Natural killer cell (primary cell): ENCODE data around the gene ZNF471. TPM values are rescaled to one million over a fixed set of nuclear protein-coding genes. Genes with fewer than 3 reads are reported as not detected.

Experiments used
- ATAC-seq, 3 donors: fragments of 150-1000 bp in 2 of 3; fragments of 200-7000 bp in 1 of 3; cut with Tn5 transposase; 1 replicate in 1 of 3; 2 replicates in 2 of 3; pipeline ENCODE4 v1.10.0; 2021; ENCODE audit warnings: mild to moderate bottlenecking in 2 of 3, moderate library complexity in 2 of 3
- DNase-seq, 2 donors: peaks; one replicate each; pipeline versions ENCODE4 v3.0.0 to v3.0.0-alpha.2; 2013 to 2021; ENCODE audit warnings: mixed read lengths in 1 of 2
- H3K27ac ChIP-seq: one replicate; pipeline ENCODE4 v1.5.1; 2013; ENCODE audit warnings: mild to moderate bottlenecking, low read length
- H3K27me3 ChIP-seq: one replicate; pipeline ENCODE4 v1.6.1; 2013; ENCODE audit warnings: low read length; ENCODE audit not compliant: control insufficient read depth, insufficient read depth
- H3K36me3 ChIP-seq: one replicate; pipeline ENCODE4 v1.6.1; 2013; ENCODE audit warnings: low read length; ENCODE audit not compliant: control insufficient read depth, insufficient read depth
- H3K4me1 ChIP-seq: one replicate; pipeline ENCODE4 v1.6.1; 2013; ENCODE audit warnings: low read length; ENCODE audit not compliant: control insufficient read depth, insufficient read depth
- H3K4me3 ChIP-seq: one replicate; pipeline ENCODE4 v1.5.1; 2013; ENCODE audit warnings: low read length
- H3K9me3 ChIP-seq: one replicate; pipeline ENCODE4 v1.6.1; 2013; ENCODE audit warnings: low read length; ENCODE audit not compliant: control insufficient read depth, insufficient read depth
- H3K27ac Mint-ChIP-seq, 2 donors: one replicate each; pipeline ENCODE4 v1.8.0; 2022; ENCODE audit warnings: mild to moderate bottlenecking in 2 of 2, mixed read lengths in 2 of 2, moderate library complexity in 1 of 2
- H3K27me3 Mint-ChIP-seq, 2 donors: one replicate each; pipeline ENCODE4 v1.8.0; 2022; ENCODE audit warnings: low read depth in 2 of 2, mixed read lengths in 2 of 2
- H3K36me3 Mint-ChIP-seq: one replicate; pipeline ENCODE4 v1.8.0; 2022; ENCODE audit warnings: mixed read lengths
- H3K4me1 Mint-ChIP-seq, 2 donors: one replicate each; pipeline ENCODE4 v1.8.0; 2022; ENCODE audit warnings: mixed read lengths in 2 of 2
- H3K4me3 Mint-ChIP-seq: one replicate; pipeline ENCODE4 v1.8.0; 2022; ENCODE audit warnings: mild to moderate bottlenecking, moderate library complexity, mixed read lengths
- H3K9me3 Mint-ChIP-seq, 2 donors: one replicate each; pipeline ENCODE4 v1.8.0; 2022; ENCODE audit warnings: mixed read lengths in 2 of 2
- CTCF ChIP-seq: fragments of 200-600 bp; IDR thresholded peaks from one replicate; pipeline ENCODE4 v1.8.0; 2022; ENCODE audit warnings: antibody characterized with exemption
- WGBS: methylation state at CpG from one replicate; pipeline ENCODE4 v1.1.7; 2013; ENCODE audit warnings: missing lambda C conversion rate; ENCODE audit not compliant: insufficient coverage; 5-methylcytosine and 5-hydroxymethylcytosine counted together
- intact Hi-C: fragments of 100-400 bp; cut with micrococcal nuclease; formaldehyde crosslinking; loops from one replicate; pipeline ENCODE4 v1.14.2; 2022
- total RNA-seq, 4 donors: library from RNA; stranded (reverse); fragments of 120-200 nt in 1 of 4; gene quantifications; one replicate each; pipeline versions ENCODE4 v1.2.3 to v1.2.4, GENCODE V29; 2013 to 2022

Gene ZNF471
- total RNA-seq, result 1 to 10 TPM in 1 of 3 donors, under 1 TPM in 2; 0.33 to 1.0 (median 0.48) TPM
- 1.6 TPM for total RNA-seq (2013)

- intact Hi-C loops, result no loop called here
- peaks cover 0 to 6% of the 10 kb centered on the region in 2 donors for H3K4me1 Mint-ChIP-seq
- WGBS, result 6% methylated on average over 74 of the region's 74 CpGs
- H3K27me3 Mint-ChIP-seq, result no peaks in the 10 kb centered on the region
- H3K27ac Mint-ChIP-seq, result no peak within 1 kb of the TSS
- peaks cover 8% of the 10 kb centered on the region for H3K36me3 Mint-ChIP-seq
- no peaks in the 10 kb centered on the region for H3K36me3 ChIP-seq
- DNase-seq (peak; percentile 75 to 76), ATAC-seq (peak; percentile 93 to 97 (median 94))
- peak within 1 kb of the TSS; percentile 93 for H3K27ac ChIP-seq
- no peak within 1 kb of the TSS for H3K4me3 Mint-ChIP-seq
- TF ChIP-seq CTCF, result no peak
- peaks cover 17% of the 10 kb centered on the region for H3K4me1 ChIP-seq
- peak within 1 kb of the TSS; percentile 58 for H3K4me3 ChIP-seq
- H3K9me3 Mint-ChIP-seq, result peaks cover under 1 to 5% of the 10 kb centered on the region in 2 donors
- H3K27me3 ChIP-seq, result no peaks in the 10 kb centered on the region
- peaks cover 41% of the 10 kb centered on the region for H3K9me3 ChIP-seq
Observed at GRCh38 chr19:56507446-56508289, at the start of gene ZNF471. ZNF471 (plus strand) TSS chr19:56507855; CDS start chr19:56511572, 3,717 bp downstream.

- H3K36me3 ChIP-seq, result no peaks in the 10 kb centered on the region
- ATAC-seq, result no peak
- H3K4me3 ChIP-seq, result no peak overlapping the region
- peaks cover 9 to 31% of the 10 kb centered on the region in 2 donors for H3K4me1 Mint-ChIP-seq
- peaks cover 12 to 14% of the 10 kb centered on the region in 2 donors for H3K27me3 Mint-ChIP-seq
- no peak overlapping the region for H3K27ac ChIP-seq
- peaks cover 17 to 22% of the 10 kb centered on the region in 2 donors for H3K9me3 Mint-ChIP-seq
- H3K9me3 ChIP-seq, result peaks cover 61% of the 10 kb centered on the region
- H3K27me3 ChIP-seq, result no peaks in the 10 kb centered on the region
- no peak overlapping the region for H3K4me3 Mint-ChIP-seq
- no peak for TF ChIP-seq CTCF
- peaks cover 20% of the 10 kb centered on the region for H3K4me1 ChIP-seq
- 85% methylated on average over 3 of the region's 3 CpGs for WGBS
- no peak overlapping the region for H3K27ac Mint-ChIP-seq
- peaks cover 28% of the 10 kb centered on the region for H3K36me3 Mint-ChIP-seq
- no peak for DNase-seq
- intact Hi-C loops, result no loop called here
Observed at GRCh38 chr19:56474308-56474707, 33.3 kb upstream of the ZNF471 start.

GRCh38 chr19:56476093-56476492 is 31.6 kb upstream of the ZNF471 start:
- no peaks in the 10 kb centered on the region for H3K27me3 ChIP-seq
- Mint-ChIP-seq H3K36me3 (peaks cover 28% of the 10 kb centered on the region), H3K9me3 (peaks cover 18 to 22% of the 10 kb centered on the region in 2 donors), H3K27ac (peak overlapping the region in 1 of 2 donors; percentile 95), H3K4me3 (no peak overlapping the region), H3K4me1 (peaks cover 9 to 31% of the 10 kb centered on the region in 2 donors), H3K27me3 (peaks cover 12 to 14% of the 10 kb centered on the region in 2 donors)
- no peak overlapping the region for H3K27ac ChIP-seq
- 91% methylated on average over 10 of the region's 10 CpGs for WGBS
- H3K4me3 ChIP-seq, result no peak overlapping the region
- TF ChIP-seq CTCF, result no peak
- H3K9me3 ChIP-seq, result peaks cover 57% of the 10 kb centered on the region
- ATAC-seq (no peak), DNase-seq (no peak)
- H3K36me3 ChIP-seq, result no peaks in the 10 kb centered on the region
- H3K4me1 ChIP-seq, result peaks cover 20% of the 10 kb centered on the region
- intact Hi-C loops, result loop anchor here (2.0 kb wide), 1 partner anchor 71 kb away; the partner anchor contains the start of gene ZNF583
